ENCODE measurements around the gene OXNAD1. TPM values are rescaled to one million over a fixed set of nuclear protein-coding genes. Genes with fewer than 3 reads are reported as not detected.
"Not testable (repeated sequence)": the region's sequence is repeated elsewhere in the genome, so short reads cannot be mapped to it uniquely, and the experiment has no call there.

OXNAD1 gene
- total RNA-seq, 1 donor from 2014 or later: 26.5 TPM

GRCh38 chr3:16303037-16303575 lies 38.1 kb downstream of the OXNAD1 start:
- DNase-seq (ENCODE audit: low spot score): no peak

GRCh38 chr3:16304061-16305010 lies 39.3 kb downstream of the OXNAD1 start:
- no peak for DNase-seq (ENCODE audit: low spot score)

GRCh38 chr3:16305111-16305541 lies 40.1 kb downstream of the OXNAD1 start:
- DNase-seq (ENCODE audit: low spot score): no peak

GRCh38 chr3:16307832-16308531 lies 43.0 kb downstream of the OXNAD1 start:
- DNase-seq (ENCODE audit: low spot score): no peak

GRCh38 chr3:16308727-16309126 lies 43.7 kb downstream of the OXNAD1 start:
- DNase-seq (ENCODE audit: low spot score): no peak

GRCh38 chr3:16309558-16309957 lies 44.5 kb downstream of the OXNAD1 start:
- no peak for DNase-seq (ENCODE audit: low spot score)

- DNase-seq (ENCODE audit: low spot score): not testable (repeated sequence)
Observed at GRCh38 chr3:16310486-16310885, 45.5 kb downstream of the OXNAD1 start.

- DNase-seq (ENCODE audit: low spot score): no peak
Observed at GRCh38 chr3:16311960-16312451, 47.0 kb downstream of the OXNAD1 start.

- DNase-seq (ENCODE audit: low spot score): no peak
Observed at GRCh38 chr3:16313886-16314645, 49.1 kb downstream of the OXNAD1 start.

- no peak for DNase-seq (ENCODE audit: low spot score)
Observed at GRCh38 chr3:16315623-16316022, 50.6 kb downstream of the OXNAD1 start.

- DNase-seq (ENCODE audit: low spot score): no peak
Observed at GRCh38 chr3:16316396-16316795, 51.4 kb downstream of the OXNAD1 start.

- DNase-seq (ENCODE audit: low spot score): no peak
Observed at GRCh38 chr3:16316847-16317560, 52.0 kb downstream of the OXNAD1 start.

- DNase-seq (ENCODE audit: low spot score): no peak
Observed at GRCh38 chr3:16317561-16317945, 52.5 kb downstream of the OXNAD1 start.

- DNase-seq (ENCODE audit: low spot score): peak; percentile 52
Observed at GRCh38 chr3:16318176-16318575, 53.2 kb downstream of the OXNAD1 start.

- no peak for DNase-seq (ENCODE audit: low spot score)
Observed at GRCh38 chr3:16319307-16319706, 54.3 kb downstream of the OXNAD1 start.

- DNase-seq (ENCODE audit: low spot score): no peak
Observed at GRCh38 chr3:16319723-16320122, 54.7 kb downstream of the OXNAD1 start.

- no peak for DNase-seq (ENCODE audit: low spot score)
Observed at GRCh38 chr3:16320711-16321110, 55.7 kb downstream of the OXNAD1 start.

GRCh38 chr3:16322189-16322588 lies 57.2 kb downstream of the OXNAD1 start:
- DNase-seq (ENCODE audit: low spot score): no peak

GRCh38 chr3:16323737-16324136 lies 58.7 kb downstream of the OXNAD1 start:
- no peak for DNase-seq (ENCODE audit: low spot score)

GRCh38 chr3:16325850-16326249 lies 60.8 kb downstream of the OXNAD1 start:
- DNase-seq (ENCODE audit: low spot score): no peak

All from umbilical cord (tissue), 2 donors.